Measurements from ENCODE around the gene CLCN7.
A peak's percentile ranks its signal among the peaks of the same experiment; 100 is the strongest.

CLCN7 gene

DNA sequence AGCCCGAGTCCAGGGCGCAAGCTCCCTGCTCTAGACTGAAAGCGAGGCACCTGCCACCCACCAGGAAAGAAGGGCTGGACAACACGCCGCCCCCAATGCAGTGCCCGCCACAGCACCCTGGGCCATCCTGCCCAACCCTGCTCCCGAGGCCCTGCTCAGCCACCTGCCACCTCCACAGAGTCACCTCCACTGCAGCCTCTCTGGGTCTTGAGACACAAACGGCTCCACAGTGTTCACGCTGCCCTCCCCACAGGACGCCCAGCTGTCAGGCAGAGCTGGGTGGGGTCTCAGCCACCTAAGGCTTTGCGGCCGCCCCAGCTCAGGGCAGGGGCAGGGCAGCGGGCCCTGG is 9.3 kb downstream of the CLCN7 start:
- peak overlapping the region in 1 of 2 donors; percentile 31 for H3K4me3 ChIP-seq (ENCODE audit: low read length in 2 of 2)
- no CpG with 5 or more reads among the region's 13 CpGs for WGBS, 2 donors (ENCODE audit: extremely low coverage in 2 of 2, insufficient read length in 2 of 2, insufficient replicate concordance in 1 of 2)
- no peak overlapping the region for H3K18ac ChIP-seq (ENCODE audit: low read length)
- H3K23ac ChIP-seq (ENCODE audit: low read depth, low read length, poor library complexity) = no peak overlapping the region
- H2BK120ac ChIP-seq (ENCODE audit: low read depth, low read length) = no peak overlapping the region
- no peak overlapping the region for H4K8ac ChIP-seq (ENCODE audit: low read depth, low read length)
- H3K9me3 ChIP-seq (replicated peaks in 1 of 2; ENCODE audit: control insufficient read depth in 2 of 2, insufficient read depth in 1 of 2, low read depth in 1 of 2, low read length in 2 of 2) = no peaks in the 10 kb centered on the region
- peaks cover 24% of the 10 kb centered on the region for H3K79me1 ChIP-seq (ENCODE audit: low read depth, low read length)
- no peak overlapping the region for H4K91ac ChIP-seq (ENCODE audit: low read depth, low read length, poor library complexity)
- no peak overlapping the region for H2BK12ac ChIP-seq (ENCODE audit: low read length)
- peaks cover 7 to 18% of the 10 kb centered on the region in 2 donors for H3K36me3 ChIP-seq (replicated peaks in 1 of 2; ENCODE audit: control insufficient read depth in 2 of 2, insufficient read depth in 2 of 2, low read length in 2 of 2)
- H3K27ac ChIP-seq (replicated peaks; ENCODE audit: low read length) = no peak overlapping the region
- no peak overlapping the region for H3K4me2 ChIP-seq (ENCODE audit: insufficient read depth, low read length, poor library complexity, severe bottlenecking)
- no peak overlapping the region for H2BK15ac ChIP-seq (ENCODE audit: low read length)
- no peak overlapping the region for H2AFZ ChIP-seq (ENCODE audit: low read length)
- no peak for DNase-seq (ENCODE audit: low spot score)
- no peak overlapping the region for H3K9ac ChIP-seq (ENCODE audit: low read depth, low read length, poor library complexity)
- H2AK5ac ChIP-seq (ENCODE audit: low read depth, low read length) = no peak overlapping the region
- no peak overlapping the region for H3K4ac ChIP-seq (ENCODE audit: low read length)
- peaks cover 0 to 2% of the 10 kb centered on the region in 2 donors for H3K4me1 ChIP-seq (ENCODE audit: control insufficient read depth in 2 of 2, insufficient read depth in 1 of 2, low read depth in 1 of 2, low read length in 2 of 2)
- H2BK5ac ChIP-seq (ENCODE audit: low read length) = peak overlapping the region; percentile 87
- no peaks in the 10 kb centered on the region for H3K27me3 ChIP-seq (ENCODE audit: control insufficient read depth in 3 of 3, insufficient read depth in 3 of 3, low read depth in 1 of 3, low read length in 3 of 3)
- no peak overlapping the region for H3K14ac ChIP-seq (ENCODE audit: low read length)

DNA sequence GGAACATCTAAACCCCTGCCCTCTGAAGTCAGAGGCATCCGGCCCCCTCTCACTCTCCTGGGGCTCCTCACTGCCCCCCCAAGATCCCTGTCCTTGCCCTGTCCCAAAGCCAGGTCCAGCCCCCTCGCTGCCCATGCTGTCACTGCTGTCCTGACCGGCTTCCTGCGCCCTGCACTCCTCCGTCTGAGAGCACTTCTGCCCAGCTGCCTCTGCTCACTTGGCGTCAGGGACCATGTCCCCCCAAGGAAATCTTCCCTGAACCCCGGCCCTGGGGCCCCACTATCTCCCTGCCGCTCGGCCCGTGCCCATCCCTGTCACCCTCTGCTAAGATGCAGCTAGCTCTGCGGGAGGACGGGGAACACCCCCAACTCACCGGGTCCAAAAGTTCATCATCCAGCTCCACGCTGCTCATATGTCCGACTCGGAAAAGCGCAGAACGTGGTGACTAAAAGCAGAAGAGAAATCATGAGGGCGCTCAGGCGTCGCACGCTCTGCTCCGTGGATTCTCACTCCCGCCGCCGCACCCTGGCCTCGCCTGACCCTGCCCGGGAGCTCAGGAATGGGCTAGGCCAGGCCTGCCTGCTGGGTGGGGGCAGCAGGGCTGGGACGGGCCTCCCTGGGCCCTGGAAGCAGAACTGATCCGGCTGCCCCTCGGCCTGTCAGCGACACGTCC is 9.8 kb downstream of the CLCN7 start:
- H3K4me1 ChIP-seq (ENCODE audit: control insufficient read depth in 2 of 2, insufficient read depth in 1 of 2, low read depth in 1 of 2, low read length in 2 of 2) = no peaks in the 10 kb centered on the region
- WGBS, 2 donors (ENCODE audit: extremely low coverage in 2 of 2, insufficient read length in 2 of 2, insufficient replicate concordance in 1 of 2) = no CpG with 5 or more reads among the region's 33 CpGs

DNA sequence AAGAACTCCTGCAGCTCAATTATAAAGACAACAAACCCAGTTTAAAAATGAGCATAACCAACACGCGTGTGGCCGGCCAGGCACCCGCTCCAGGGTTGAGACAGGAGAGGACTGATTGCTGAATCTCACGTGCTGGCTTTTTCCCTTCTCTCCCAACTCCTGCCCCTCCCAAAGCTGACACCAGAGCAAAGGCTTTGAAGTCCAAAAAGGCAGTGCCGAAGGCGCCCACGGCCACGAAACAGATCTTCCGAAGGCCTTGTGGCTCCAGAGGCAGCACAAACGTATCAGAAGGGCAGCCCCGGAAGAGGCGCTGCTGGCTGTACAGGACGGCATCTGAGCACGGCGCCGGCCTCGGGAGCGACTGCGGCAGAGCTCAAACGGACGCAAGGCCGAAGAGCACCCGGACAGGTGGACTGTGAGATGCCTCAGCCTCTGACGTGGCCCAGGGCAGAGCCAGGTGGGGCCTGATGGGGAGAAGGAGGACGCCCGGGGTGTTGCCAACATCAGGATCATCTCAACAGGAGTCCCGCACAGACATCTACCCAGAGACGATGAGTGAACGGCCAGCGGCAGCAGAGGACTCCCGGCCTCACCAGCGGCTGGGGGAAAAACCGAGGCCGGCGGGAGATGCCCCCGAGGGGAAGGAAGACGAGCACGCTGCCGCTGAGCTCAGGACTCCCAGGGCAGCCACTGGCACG is 10.5 kb downstream of the CLCN7 start:
- no peak overlapping the region for H3K4me3 ChIP-seq (ENCODE audit: low read length in 2 of 2)
- no peaks in the 10 kb centered on the region for H3K9me3 ChIP-seq (replicated peaks in 1 of 2; ENCODE audit: control insufficient read depth in 2 of 2, insufficient read depth in 1 of 2, low read depth in 1 of 2, low read length in 2 of 2)
- H3K27ac ChIP-seq (replicated peaks; ENCODE audit: low read length) = no peak overlapping the region
- peaks cover 10 to 22% of the 10 kb centered on the region in 2 donors for H3K36me3 ChIP-seq (replicated peaks in 1 of 2; ENCODE audit: control insufficient read depth in 2 of 2, insufficient read depth in 2 of 2, low read length in 2 of 2)
- H2BK5ac ChIP-seq (ENCODE audit: low read length) = peak overlapping the region; percentile 66
- no peak overlapping the region for H3K18ac ChIP-seq (ENCODE audit: low read length)
- H3K27me3 ChIP-seq (ENCODE audit: control insufficient read depth in 3 of 3, insufficient read depth in 3 of 3, low read depth in 1 of 3, low read length in 3 of 3) = no peaks in the 10 kb centered on the region
- no peak overlapping the region for H3K23ac ChIP-seq (ENCODE audit: low read depth, low read length, poor library complexity)
- no peak overlapping the region for H4K91ac ChIP-seq (ENCODE audit: low read depth, low read length, poor library complexity)
- H2BK15ac ChIP-seq (ENCODE audit: low read length) = no peak overlapping the region
- no peaks in the 10 kb centered on the region for H3K4me1 ChIP-seq (ENCODE audit: control insufficient read depth in 2 of 2, insufficient read depth in 1 of 2, low read depth in 1 of 2, low read length in 2 of 2)
- WGBS, 2 donors (ENCODE audit: extremely low coverage in 2 of 2, insufficient read length in 2 of 2, insufficient replicate concordance in 1 of 2) = no CpG with 5 or more reads among the region's 41 CpGs
- H3K9ac ChIP-seq (ENCODE audit: low read depth, low read length, poor library complexity) = no peak overlapping the region
- H2AK5ac ChIP-seq (ENCODE audit: low read depth, low read length) = no peak overlapping the region
- H3K4me2 ChIP-seq (ENCODE audit: insufficient read depth, low read length, poor library complexity, severe bottlenecking) = no peak overlapping the region
- H2AFZ ChIP-seq (ENCODE audit: low read length) = no peak overlapping the region
- H3K4ac ChIP-seq (ENCODE audit: low read length) = no peak overlapping the region
- H3K14ac ChIP-seq (ENCODE audit: low read length) = no peak overlapping the region
- no peak overlapping the region for H2BK120ac ChIP-seq (ENCODE audit: low read depth, low read length)
- H2BK12ac ChIP-seq (ENCODE audit: low read length) = no peak overlapping the region
- peaks cover 22% of the 10 kb centered on the region for H3K79me1 ChIP-seq (ENCODE audit: low read depth, low read length)
- no peak overlapping the region for H4K8ac ChIP-seq (ENCODE audit: low read depth, low read length)
- DNase-seq (ENCODE audit: low spot score) = no peak

More for the DNA sequence above, 9.8 kb downstream of the CLCN7 start:
- Histone ChIP-seq H3K9ac (ENCODE audit: low read depth, low read length, poor library complexity) (no peak overlapping the region), H2BK15ac (ENCODE audit: low read length) (no peak overlapping the region), H3K23ac (ENCODE audit: low read depth, low read length, poor library complexity) (no peak overlapping the region), H3K79me1 (ENCODE audit: low read depth, low read length) (peaks cover 26% of the 10 kb centered on the region), H3K14ac (ENCODE audit: low read length) (no peak overlapping the region), H2BK12ac (ENCODE audit: low read length) (no peak overlapping the region), H2BK5ac (ENCODE audit: low read length) (peak overlapping the region; percentile 87), H4K8ac (ENCODE audit: low read depth, low read length) (no peak overlapping the region), H2AK5ac (ENCODE audit: low read depth, low read length) (no peak overlapping the region), H3K18ac (ENCODE audit: low read length) (no peak overlapping the region), H3K9me3 (replicated peaks in 1 of 2; ENCODE audit: control insufficient read depth in 2 of 2, insufficient read depth in 1 of 2, low read depth in 1 of 2, low read length in 2 of 2) (no peaks in the 10 kb centered on the region), H3K4me3 (ENCODE audit: low read length in 2 of 2) (no peak overlapping the region), H3K4ac (ENCODE audit: low read length) (no peak overlapping the region), H4K91ac (ENCODE audit: low read depth, low read length, poor library complexity) (no peak overlapping the region), H2BK120ac (ENCODE audit: low read depth, low read length) (no peak overlapping the region), H3K27ac (replicated peaks; ENCODE audit: low read length) (no peak overlapping the region), H3K27me3 (ENCODE audit: control insufficient read depth in 3 of 3, insufficient read depth in 3 of 3, low read depth in 1 of 3, low read length in 3 of 3) (no peaks in the 10 kb centered on the region), H3K36me3 (replicated peaks in 1 of 2; ENCODE audit: control insufficient read depth in 2 of 2, insufficient read depth in 2 of 2, low read length in 2 of 2) (peaks cover 10 to 22% of the 10 kb centered on the region in 2 donors), H3K4me2 (ENCODE audit: insufficient read depth, low read length, poor library complexity, severe bottlenecking) (no peak overlapping the region), H2AFZ (ENCODE audit: low read length) (no peak overlapping the region)
- DNase-seq (ENCODE audit: low spot score) = no peak

DNA sequence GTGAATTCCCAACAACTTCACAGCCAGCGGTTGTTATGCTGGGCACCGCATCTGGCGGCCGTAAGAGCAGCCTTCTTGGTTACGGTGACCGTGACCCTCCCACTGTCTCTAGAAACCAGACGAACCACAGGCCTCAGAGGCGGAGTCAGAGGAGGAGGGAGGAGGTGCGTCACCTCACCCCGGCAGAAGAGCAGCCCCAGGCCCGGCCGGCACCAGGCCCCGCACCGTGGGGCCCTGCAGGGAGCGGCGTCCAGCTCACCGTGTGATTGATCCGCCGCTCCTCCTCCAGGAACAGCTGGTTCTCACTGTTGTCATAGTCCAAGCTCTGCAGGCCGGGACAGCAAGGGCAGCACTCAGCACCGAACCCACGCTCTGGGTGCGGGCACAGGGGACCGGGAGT is 13.7 kb downstream of the CLCN7 start:
- Histone ChIP-seq H2BK12ac (ENCODE audit: low read length) (no peak overlapping the region), H3K23ac (ENCODE audit: low read depth, low read length, poor library complexity) (no peak overlapping the region), H2AFZ (ENCODE audit: low read length) (no peak overlapping the region), H3K4me2 (ENCODE audit: insufficient read depth, low read length, poor library complexity, severe bottlenecking) (no peak overlapping the region), H3K18ac (ENCODE audit: low read length) (no peak overlapping the region), H2BK15ac (ENCODE audit: low read length) (no peak overlapping the region), H3K27ac (replicated peaks; ENCODE audit: low read length) (no peak overlapping the region), H4K8ac (ENCODE audit: low read depth, low read length) (no peak overlapping the region), H3K4ac (ENCODE audit: low read length) (no peak overlapping the region), H3K9ac (ENCODE audit: low read depth, low read length, poor library complexity) (no peak overlapping the region), H3K4me3 (ENCODE audit: low read length in 2 of 2) (no peak overlapping the region), H4K91ac (ENCODE audit: low read depth, low read length, poor library complexity) (no peak overlapping the region), H3K79me1 (ENCODE audit: low read depth, low read length) (peaks cover 12% of the 10 kb centered on the region), H3K9me3 (replicated peaks in 1 of 2; ENCODE audit: control insufficient read depth in 2 of 2, insufficient read depth in 1 of 2, low read depth in 1 of 2, low read length in 2 of 2) (no peaks in the 10 kb centered on the region), H2BK120ac (ENCODE audit: low read depth, low read length) (no peak overlapping the region), H2AK5ac (ENCODE audit: low read depth, low read length) (no peak overlapping the region), H3K27me3 (ENCODE audit: control insufficient read depth in 3 of 3, insufficient read depth in 3 of 3, low read depth in 1 of 3, low read length in 3 of 3) (no peaks in the 10 kb centered on the region), H3K4me1 (ENCODE audit: control insufficient read depth in 2 of 2, insufficient read depth in 1 of 2, low read depth in 1 of 2, low read length in 2 of 2) (no peaks in the 10 kb centered on the region), H3K36me3 (replicated peaks in 1 of 2; ENCODE audit: control insufficient read depth in 2 of 2, insufficient read depth in 2 of 2, low read length in 2 of 2) (peaks cover 12 to 39% of the 10 kb centered on the region in 2 donors), H3K14ac (ENCODE audit: low read length) (no peak overlapping the region), H2BK5ac (ENCODE audit: low read length) (peak overlapping the region; percentile 35)
- no CpG with 5 or more reads among the region's 24 CpGs for WGBS, 2 donors (ENCODE audit: extremely low coverage in 2 of 2, insufficient read length in 2 of 2, insufficient replicate concordance in 1 of 2)
- DNase-seq (ENCODE audit: low spot score) = no peak

Data from neuronal stem cell (in vitro differentiated cells).